ENCODE results near the gene CDK9. TPM values are rescaled to one million over a fixed set of nuclear protein-coding genes. Genes with fewer than 3 reads are reported as not detected.

CDK9 gene
- total RNA-seq, 1 donor from 2014 or later = 132 TPM

DNA sequence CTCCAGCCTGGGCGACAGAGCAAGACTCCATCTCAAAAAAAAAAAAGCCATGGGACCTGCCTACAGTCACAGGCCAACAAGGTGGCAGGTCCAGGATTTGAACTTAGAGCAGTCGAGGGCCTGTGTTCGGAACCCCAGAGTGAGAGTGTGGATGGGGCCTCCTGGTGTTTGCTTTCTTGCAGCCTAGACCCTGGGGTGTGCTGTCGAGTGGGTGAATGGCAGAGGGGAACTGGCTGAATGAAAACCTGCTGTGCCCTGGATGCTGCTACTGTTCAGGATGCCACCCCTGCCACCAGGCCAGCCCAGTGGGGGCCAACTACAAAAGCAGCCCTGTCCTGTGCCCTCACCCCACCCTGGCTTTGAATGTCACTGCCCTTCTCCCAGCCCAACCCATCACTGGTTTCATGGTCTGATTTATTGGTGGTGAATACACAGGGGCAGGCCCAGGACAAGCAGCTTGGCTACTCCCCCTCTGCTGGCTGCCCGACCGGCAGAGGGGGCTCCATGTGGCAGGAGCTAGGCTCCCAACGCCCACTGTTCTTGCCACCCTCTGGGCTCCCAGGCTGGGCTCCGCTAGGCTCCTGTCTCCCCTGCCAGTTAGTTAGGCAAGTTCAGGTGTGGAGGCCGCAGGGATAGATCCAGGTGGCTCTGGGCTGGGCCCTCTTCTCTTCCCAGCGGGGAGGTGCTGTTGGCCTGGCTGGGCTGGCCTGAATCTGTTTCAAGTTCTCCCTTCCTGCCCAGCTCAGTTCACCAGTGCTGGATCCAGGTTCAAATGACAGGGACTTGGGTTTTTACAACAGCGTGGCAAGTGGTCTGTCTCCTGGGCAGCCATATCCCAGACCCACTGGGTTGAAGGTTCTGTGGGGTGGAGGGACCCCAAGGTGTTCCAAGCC, 29.0 kb downstream of the CDK9 start:
- CTCF ChIA-PET = no interaction called here
- DNase-seq = no peak
- Mint-ChIP-seq H3K27ac (no peak overlapping the region), H3K36me3 (ENCODE audit: low read depth) (peaks cover 66% of the 10 kb centered on the region), H3K27me3 (no peaks in the 10 kb centered on the region), H3K9me3 (no peaks in the 10 kb centered on the region), H3K4me1 (no peaks in the 10 kb centered on the region), H3K4me3 (no peak overlapping the region)
- no peak for ATAC-seq (ENCODE audit: low read depth)
- POLR2A ChIA-PET = interaction anchor here (1.1 kb wide), 1 partner anchor 11 kb away, joined by 3 read pairs; no protein-coding TSS in a partner anchor
- intact Hi-C loops (cut with micrococcal nuclease) = no loop called here
- TF ChIP-seq CTCF (IDR thresholded peaks at IDR 0.05) = no peak

- Mint-ChIP-seq H3K27me3 (no peaks in the 10 kb centered on the region), H3K36me3 (ENCODE audit: low read depth) (peaks cover 61% of the 10 kb centered on the region), H3K4me1 (no peaks in the 10 kb centered on the region), H3K9me3 (no peaks in the 10 kb centered on the region), H3K27ac (no peak overlapping the region), H3K4me3 (no peak overlapping the region)
- POLR2A ChIA-PET = no interaction called here
- no peak for TF ChIP-seq CTCF (IDR thresholded peaks at IDR 0.05)
- CTCF ChIA-PET = no interaction called here
- ATAC-seq (ENCODE audit: low read depth) (no peak), DNase-seq (no peak)
- intact Hi-C loops (cut with micrococcal nuclease) = no loop called here
These were observed 29.9 kb downstream of the CDK9 start for GRCh38 chr9:127815512-127816361.

DNA sequence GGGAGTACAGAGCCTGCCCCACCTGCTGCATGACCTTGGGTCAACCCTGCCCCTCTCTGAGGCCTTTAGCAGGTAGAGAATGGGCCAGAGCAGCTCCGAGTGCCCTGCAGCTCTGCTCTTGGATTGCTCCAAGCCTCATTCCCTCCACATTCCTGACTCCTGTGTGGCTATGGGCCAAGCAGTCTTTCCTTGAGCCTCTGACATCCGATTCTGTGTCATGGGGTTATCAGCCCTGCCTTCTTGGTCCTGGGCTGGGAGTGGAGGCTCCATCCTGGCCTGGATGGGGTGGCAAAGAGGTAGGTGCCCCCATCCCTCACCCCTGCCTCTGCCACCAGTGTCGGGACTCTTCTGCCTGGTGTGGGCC, 30.5 kb downstream of the CDK9 start:
- ChIA-PET CTCF (no interaction called here), POLR2A (no interaction called here)
- no peak for DNase-seq
- no peaks in the 10 kb centered on the region for H3K27me3 Mint-ChIP-seq
- no peak for ATAC-seq (ENCODE audit: low read depth)
- intact Hi-C loops (cut with micrococcal nuclease) = no loop called here
- H3K4me3 Mint-ChIP-seq = no peak overlapping the region
- H3K36me3 Mint-ChIP-seq (ENCODE audit: low read depth) = peaks cover 59% of the 10 kb centered on the region
- H3K4me1 Mint-ChIP-seq = no peaks in the 10 kb centered on the region
- H3K27ac Mint-ChIP-seq = no peak overlapping the region
- no peak for TF ChIP-seq CTCF (IDR thresholded peaks at IDR 0.05)
- no peaks in the 10 kb centered on the region for H3K9me3 Mint-ChIP-seq

- ATAC-seq (ENCODE audit: low read depth) (no peak), DNase-seq (no peak)
- Mint-ChIP-seq H3K4me3 (no peak overlapping the region), H3K27ac (no peak overlapping the region), H3K9me3 (no peaks in the 10 kb centered on the region), H3K27me3 (no peaks in the 10 kb centered on the region), H3K36me3 (ENCODE audit: low read depth) (peaks cover 56% of the 10 kb centered on the region), H3K4me1 (no peaks in the 10 kb centered on the region)
- ChIA-PET POLR2A (no interaction called here), CTCF (no interaction called here)
- intact Hi-C loops (cut with micrococcal nuclease) = no loop called here
- TF ChIP-seq CTCF (IDR thresholded peaks at IDR 0.05) = no peak
These were observed 30.9 kb downstream of the CDK9 start for GRCh38 chr9:127816728-127817127.

DNA sequence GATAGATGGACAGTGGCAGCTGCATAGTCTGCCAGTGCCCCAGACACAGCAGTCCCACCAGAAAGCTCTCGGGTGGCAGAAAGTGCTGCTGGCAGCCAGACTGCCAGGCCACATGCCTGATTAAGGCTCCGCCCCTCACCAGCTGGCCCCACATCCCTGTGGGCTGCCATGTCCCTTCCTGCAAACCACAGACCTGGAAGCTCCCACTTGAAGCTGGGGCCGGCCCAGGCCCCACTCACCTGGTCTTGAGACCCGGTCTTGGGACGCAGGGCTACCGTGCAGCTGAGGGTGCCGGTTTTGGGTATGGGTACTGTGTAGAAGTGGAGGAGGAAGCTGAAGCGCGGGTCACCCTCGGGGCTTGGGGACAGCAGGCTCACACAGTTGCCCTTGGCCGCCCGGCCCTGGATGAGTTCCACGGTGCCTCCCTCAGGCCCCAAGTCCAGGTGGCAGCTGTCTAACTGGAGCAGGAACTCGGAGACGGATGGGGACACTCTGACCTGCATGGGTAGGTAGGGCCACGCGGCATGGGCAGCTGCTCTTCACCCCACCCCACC, 32.1 kb downstream of the CDK9 start:
- no peak overlapping the region for H3K27ac Mint-ChIP-seq
- H3K36me3 Mint-ChIP-seq (ENCODE audit: low read depth) = peaks cover 46% of the 10 kb centered on the region
- no peak overlapping the region for H3K4me3 Mint-ChIP-seq
- ChIA-PET POLR2A (no interaction called here), CTCF (no interaction called here)
- H3K27me3 Mint-ChIP-seq = no peaks in the 10 kb centered on the region
- DNase-seq (no peak), ATAC-seq (ENCODE audit: low read depth) (no peak)
- H3K9me3 Mint-ChIP-seq = no peaks in the 10 kb centered on the region
- intact Hi-C loops (cut with micrococcal nuclease) = no loop called here
- no peaks in the 10 kb centered on the region for H3K4me1 Mint-ChIP-seq
- TF ChIP-seq CTCF (IDR thresholded peaks at IDR 0.05) = no peak
